ENCODE results near the gene SEC16B. TPM values are rescaled to one million over a fixed set of nuclear protein-coding genes. Genes with fewer than 3 reads are reported as not detected.

The SEC16B gene
- total RNA-seq, 2 experiments from 2014 or later, result not detected

GRCh38 chr1:177965293-177965692, 4.6 kb downstream of the SEC16B start:
- no peak for DNase-seq
- H3K4me3 Mint-ChIP-seq, result no peak overlapping the region
- no peak overlapping the region for H3K27ac Mint-ChIP-seq
- H3K4me1 Mint-ChIP-seq, result no peaks in the 10 kb centered on the region
- no peaks in the 10 kb centered on the region for H3K9me3 Mint-ChIP-seq
- H3K27me3 Mint-ChIP-seq, result no peaks in the 10 kb centered on the region
- CTCF ChIA-PET, result no interaction called here
- no peaks in the 10 kb centered on the region for H3K36me3 Mint-ChIP-seq (ENCODE audit: low read depth)
- POLR2A ChIA-PET, result no interaction called here

DNA sequence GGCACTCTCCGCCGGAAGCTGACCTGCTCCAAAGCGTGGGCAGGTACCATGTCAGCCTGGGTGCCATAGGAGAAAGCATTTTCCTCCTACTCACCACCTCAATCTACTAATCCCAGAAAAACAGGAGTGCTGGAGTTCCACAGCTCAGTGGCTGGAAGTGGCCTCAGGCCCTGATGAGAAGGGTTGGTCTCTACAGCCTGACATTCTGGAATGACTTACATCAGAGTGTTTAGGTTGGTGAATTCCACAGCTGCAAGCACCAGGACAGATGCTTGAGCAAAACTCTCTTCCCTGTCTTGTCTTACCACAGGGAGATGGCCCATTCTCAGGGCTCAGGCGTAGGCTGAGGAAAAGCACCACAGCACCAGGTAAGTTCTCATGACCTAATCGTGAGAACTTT, 5.5 kb downstream of the SEC16B start:
- Mint-ChIP-seq H3K9me3 (no peaks in the 10 kb centered on the region), H3K36me3 (ENCODE audit: low read depth) (no peaks in the 10 kb centered on the region), H3K4me1 (no peaks in the 10 kb centered on the region), H3K4me3 (no peak overlapping the region), H3K27me3 (no peaks in the 10 kb centered on the region), H3K27ac (no peak overlapping the region)
- ChIA-PET POLR2A (no interaction called here), CTCF (no interaction called here)
- no peak for DNase-seq

- no peak overlapping the region for H3K27ac Mint-ChIP-seq
- POLR2A ChIA-PET, result no interaction called here
- H3K36me3 Mint-ChIP-seq (ENCODE audit: low read depth), result no peaks in the 10 kb centered on the region
- CTCF ChIA-PET, result no interaction called here
- no peak for DNase-seq
- no peaks in the 10 kb centered on the region for H3K4me1 Mint-ChIP-seq
- H3K27me3 Mint-ChIP-seq, result no peaks in the 10 kb centered on the region
- no peaks in the 10 kb centered on the region for H3K9me3 Mint-ChIP-seq
- no peak overlapping the region for H3K4me3 Mint-ChIP-seq
Measured at GRCh38 chr1:177960939-177961622, 8.8 kb downstream of the SEC16B start.

- CTCF ChIA-PET, result no interaction called here
- no peak for DNase-seq
- POLR2A ChIA-PET, result no interaction called here
- Mint-ChIP-seq H3K9me3 (no peaks in the 10 kb centered on the region), H3K4me3 (no peak overlapping the region), H3K36me3 (ENCODE audit: low read depth) (no peaks in the 10 kb centered on the region), H3K4me1 (no peaks in the 10 kb centered on the region), H3K27me3 (no peaks in the 10 kb centered on the region), H3K27ac (no peak overlapping the region)
Measured at GRCh38 chr1:177959811-177960515, 9.9 kb downstream of the SEC16B start.

GRCh38 chr1:177958092-177958491, 11.8 kb downstream of the SEC16B start:
- H3K27me3 Mint-ChIP-seq, result no peaks in the 10 kb centered on the region
- no peak for DNase-seq
- H3K4me1 Mint-ChIP-seq, result no peaks in the 10 kb centered on the region
- ChIA-PET POLR2A (no interaction called here), CTCF (interaction anchor here (1.1 kb wide), 1 partner anchor 10 kb away, joined by 3 read pairs; no protein-coding TSS in a partner anchor)
- no peaks in the 10 kb centered on the region for H3K9me3 Mint-ChIP-seq
- no peak overlapping the region for H3K4me3 Mint-ChIP-seq
- H3K36me3 Mint-ChIP-seq (ENCODE audit: low read depth), result no peaks in the 10 kb centered on the region
- no peak overlapping the region for H3K27ac Mint-ChIP-seq

GRCh38 chr1:177954076-177954475, 15.8 kb downstream of the SEC16B start:
- H3K4me1 Mint-ChIP-seq, result no peaks in the 10 kb centered on the region
- CTCF ChIA-PET, result no interaction called here
- DNase-seq, result no peak
- no peaks in the 10 kb centered on the region for H3K9me3 Mint-ChIP-seq
- no peaks in the 10 kb centered on the region for H3K36me3 Mint-ChIP-seq (ENCODE audit: low read depth)
- no peak overlapping the region for H3K4me3 Mint-ChIP-seq
- H3K27ac Mint-ChIP-seq, result no peak overlapping the region
- POLR2A ChIA-PET, result no interaction called here
- no peaks in the 10 kb centered on the region for H3K27me3 Mint-ChIP-seq

- Mint-ChIP-seq H3K27me3 (no peaks in the 10 kb centered on the region), H3K9me3 (no peaks in the 10 kb centered on the region), H3K4me1 (no peaks in the 10 kb centered on the region), H3K4me3 (no peak overlapping the region), H3K27ac (no peak overlapping the region), H3K36me3 (ENCODE audit: low read depth) (no peaks in the 10 kb centered on the region)
- POLR2A ChIA-PET, result no interaction called here
- no peak for DNase-seq
- CTCF ChIA-PET, result no interaction called here
Measured at GRCh38 chr1:177953549-177953948, 16.3 kb downstream of the SEC16B start.

- Mint-ChIP-seq H3K9me3 (no peaks in the 10 kb centered on the region), H3K4me1 (no peaks in the 10 kb centered on the region), H3K4me3 (no peak overlapping the region), H3K36me3 (ENCODE audit: low read depth) (no peaks in the 10 kb centered on the region), H3K27ac (no peak overlapping the region), H3K27me3 (no peaks in the 10 kb centered on the region)
- CTCF ChIA-PET, result interaction anchor here (0.5 kb wide), 1 partner anchor 82 kb away, joined by 6 read pairs; no protein-coding TSS in a partner anchor
- no peak for DNase-seq
- POLR2A ChIA-PET, result no interaction called here
Measured at GRCh38 chr1:177952691-177953090, 17.2 kb downstream of the SEC16B start.

- Mint-ChIP-seq H3K36me3 (ENCODE audit: low read depth) (no peaks in the 10 kb centered on the region), H3K27ac (no peak overlapping the region), H3K4me3 (no peak overlapping the region), H3K9me3 (no peaks in the 10 kb centered on the region), H3K27me3 (no peaks in the 10 kb centered on the region), H3K4me1 (no peaks in the 10 kb centered on the region)
- ChIA-PET CTCF (no interaction called here), POLR2A (no interaction called here)
- DNase-seq, result no peak
Measured at GRCh38 chr1:177952249-177952648, 17.6 kb downstream of the SEC16B start.

GRCh38 chr1:177950506-177950905, 19.4 kb downstream of the SEC16B start:
- POLR2A ChIA-PET, result interaction anchor here (0.7 kb wide), 1 partner anchor 459 kb away, joined by 3 read pairs; no protein-coding TSS in a partner anchor
- Mint-ChIP-seq H3K4me1 (no peaks in the 10 kb centered on the region), H3K4me3 (no peak overlapping the region), H3K27ac (no peak overlapping the region), H3K36me3 (ENCODE audit: low read depth) (no peaks in the 10 kb centered on the region), H3K9me3 (no peaks in the 10 kb centered on the region), H3K27me3 (no peaks in the 10 kb centered on the region)
- CTCF ChIA-PET, result no interaction called here
- DNase-seq, result no peak

DNA sequence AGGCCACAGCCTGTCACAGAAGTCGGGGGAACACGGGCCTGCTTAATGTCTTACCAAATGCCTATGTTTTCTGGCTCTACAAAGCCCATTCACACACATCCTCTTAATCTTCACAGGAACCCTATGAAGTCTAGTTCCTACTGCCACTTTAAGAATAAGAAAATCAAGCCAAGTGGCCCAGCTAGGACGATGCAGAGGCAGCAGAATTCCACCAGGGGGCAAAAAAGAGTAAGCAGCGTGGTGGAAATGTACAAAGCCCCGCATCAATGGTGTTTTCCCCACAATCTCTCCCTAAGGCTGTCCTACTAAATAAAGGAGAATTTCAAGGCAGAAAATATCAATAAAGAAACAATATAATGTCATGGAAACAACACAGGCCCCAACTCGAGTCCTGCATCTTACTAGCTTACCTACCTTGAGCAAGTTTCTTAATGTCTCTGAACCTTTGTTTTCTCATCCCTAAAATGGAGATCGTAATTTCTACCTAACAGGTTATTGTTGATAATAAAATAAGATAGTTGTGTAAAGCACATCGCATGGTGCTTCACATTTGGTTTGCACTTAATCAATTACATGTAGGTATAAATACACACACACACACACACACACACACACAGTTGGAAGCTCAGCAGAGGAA, 21.4 kb downstream of the SEC16B start:
- no peak overlapping the region for H3K27ac Mint-ChIP-seq
- H3K9me3 Mint-ChIP-seq, result no peaks in the 10 kb centered on the region
- no peak overlapping the region for H3K4me3 Mint-ChIP-seq
- no peak for DNase-seq
- no peaks in the 10 kb centered on the region for H3K27me3 Mint-ChIP-seq
- H3K36me3 Mint-ChIP-seq (ENCODE audit: low read depth), result no peaks in the 10 kb centered on the region
- ChIA-PET CTCF (interaction anchor here (1.0 to 1.1 kb wide), 2 partner anchors 9 to 1389 kb away, joined by 3 read pairs; no protein-coding TSS in a partner anchor), POLR2A (no interaction called here)
- no peaks in the 10 kb centered on the region for H3K4me1 Mint-ChIP-seq

- H3K4me3 Mint-ChIP-seq, result no peak overlapping the region
Measured at GRCh38 chr1:177947623-177948022, 22.2 kb downstream of the SEC16B start.

GRCh38 chr1:177945943-177946650, 23.8 kb downstream of the SEC16B start:
- Mint-ChIP-seq H3K27me3 (no peaks in the 10 kb centered on the region), H3K4me3 (no peak overlapping the region)

More at GRCh38 chr1:177947623-177948022, 22.2 kb downstream of the SEC16B start:
- Mint-ChIP-seq H3K27ac (no peak overlapping the region), H3K9me3 (no peaks in the 10 kb centered on the region), H3K36me3 (ENCODE audit: low read depth) (no peaks in the 10 kb centered on the region), H3K4me1 (no peaks in the 10 kb centered on the region), H3K27me3 (no peaks in the 10 kb centered on the region)
- ChIA-PET POLR2A (no interaction called here), CTCF (interaction anchor here (1.0 to 1.1 kb wide), 2 partner anchors 10 to 1388 kb away, joined by 3 read pairs; no protein-coding TSS in a partner anchor)
- no peak for DNase-seq

More at GRCh38 chr1:177945943-177946650, 23.8 kb downstream of the SEC16B start:
- ChIA-PET POLR2A (no interaction called here), CTCF (interaction anchor here (1.0 to 1.2 kb wide), 2 partner anchors 9 to 1083 kb away, joined by 4 to 5 read pairs; no protein-coding TSS in a partner anchor)
- H3K27ac Mint-ChIP-seq, result no peak overlapping the region
- H3K9me3 Mint-ChIP-seq, result no peaks in the 10 kb centered on the region
- no peaks in the 10 kb centered on the region for H3K36me3 Mint-ChIP-seq (ENCODE audit: low read depth)
- DNase-seq, result peak; percentile 36
- H3K4me1 Mint-ChIP-seq, result no peaks in the 10 kb centered on the region

Data from activated CD4-positive, alpha-beta memory T cell treated with anti-CD3 and anti-CD28 coated beads, Interleukin-2, amount 10 ng/mL, durations not matched to agents 7 days and 5 days (primary cell).